Measurements from ENCODE around the gene IRF2. TPM values are rescaled to one million over a fixed set of nuclear protein-coding genes. Genes with fewer than 3 reads are reported as not detected.

The IRF2 gene
- 6.6 and 9.2 TPM in 2 replicates for total RNA-seq (2014; rRNA removed; shearing (Covaris generic))

DNA sequence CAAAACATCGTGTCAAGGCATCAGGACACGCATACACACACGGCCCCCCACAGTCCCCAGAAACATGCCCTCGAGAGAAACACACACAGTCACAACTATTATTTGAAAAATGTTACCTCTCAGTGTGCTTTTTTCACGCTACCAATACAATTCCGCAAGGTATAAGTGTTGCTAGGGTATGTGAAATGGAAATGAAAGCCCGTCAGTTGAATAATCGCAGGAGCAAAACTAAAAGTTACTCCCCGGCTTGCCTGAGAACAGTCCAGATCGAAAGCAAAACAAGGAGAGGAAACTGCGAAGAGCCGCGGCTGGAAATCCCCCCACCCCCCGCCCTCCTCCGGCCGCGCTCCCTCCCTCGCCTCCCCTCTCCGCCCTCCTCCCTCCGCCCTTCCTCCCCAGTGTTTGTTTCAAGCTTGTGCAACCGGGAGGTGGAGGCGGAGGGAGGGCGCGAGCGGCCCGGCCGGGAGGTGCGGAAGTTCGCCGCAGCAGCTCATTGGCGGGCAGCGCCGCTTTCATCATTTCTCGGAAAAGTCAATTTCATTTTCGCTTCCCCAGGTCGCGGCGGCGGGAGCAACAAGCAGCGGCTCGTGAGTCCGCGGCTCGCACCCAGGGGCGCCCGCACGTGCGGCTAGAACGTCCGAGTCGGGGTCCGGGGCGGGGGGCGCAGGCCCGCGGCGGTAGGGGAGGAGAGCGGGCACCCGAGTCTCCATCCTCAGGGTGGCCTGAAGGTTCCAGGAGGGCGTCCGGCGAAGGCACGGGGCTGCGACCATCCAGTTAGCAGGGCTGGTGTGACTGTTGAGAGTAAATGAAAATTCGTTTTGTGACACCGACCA is at the start of gene IRF2:
Gene IRF2, minus strand, starts transcription at position 288 of the 833 bp plus-strand sequence. CDS start 45,486 bp downstream, outside the sequence.
- DNase-seq (ENCODE audit: low spot score), result peak; percentile 80

DNA sequence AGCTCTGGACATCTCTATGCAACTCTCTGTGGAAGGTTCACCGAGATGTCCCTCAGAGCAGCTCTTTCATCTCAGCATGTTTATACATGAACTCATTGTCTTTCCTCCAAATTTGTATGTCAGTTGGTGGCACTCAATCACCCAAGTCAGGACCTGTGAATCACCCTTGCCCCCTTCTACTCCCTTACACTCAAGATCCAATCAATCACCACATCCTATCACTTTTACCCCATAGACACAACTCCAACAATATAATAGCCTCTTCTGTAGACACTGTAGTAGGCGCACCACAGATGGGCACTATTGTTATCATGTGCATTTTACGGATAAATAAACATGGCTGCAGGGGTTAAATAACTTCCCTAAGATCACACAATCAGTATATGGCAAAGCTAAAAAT is 41.3 kb upstream of the IRF2 start:
- no peak for DNase-seq (ENCODE audit: low spot score)

GRCh38 chr4:184514121-184514988 is 40.0 kb upstream of the IRF2 start:
- DNase-seq (ENCODE audit: low spot score), result no peak

DNA sequence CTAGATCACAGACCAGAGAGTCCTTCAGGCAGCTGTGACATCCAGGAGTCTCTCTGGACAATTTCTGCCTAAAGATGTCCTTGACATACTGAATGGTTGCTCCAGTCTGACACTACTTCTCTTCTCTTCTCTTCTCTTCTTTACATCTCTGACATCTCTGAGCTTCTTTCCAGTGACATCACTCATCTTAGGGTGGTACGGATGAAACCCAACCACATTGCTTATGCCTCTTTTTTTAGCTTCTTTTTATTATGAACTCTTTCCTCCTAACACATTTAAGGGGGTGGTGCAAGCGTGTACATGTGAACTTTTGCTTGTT is 39.4 kb upstream of the IRF2 start:
- no peak for DNase-seq (ENCODE audit: low spot score)

GRCh38 chr4:184511156-184511555 is 36.8 kb upstream of the IRF2 start:
- no peak for DNase-seq (ENCODE audit: low spot score)

DNA sequence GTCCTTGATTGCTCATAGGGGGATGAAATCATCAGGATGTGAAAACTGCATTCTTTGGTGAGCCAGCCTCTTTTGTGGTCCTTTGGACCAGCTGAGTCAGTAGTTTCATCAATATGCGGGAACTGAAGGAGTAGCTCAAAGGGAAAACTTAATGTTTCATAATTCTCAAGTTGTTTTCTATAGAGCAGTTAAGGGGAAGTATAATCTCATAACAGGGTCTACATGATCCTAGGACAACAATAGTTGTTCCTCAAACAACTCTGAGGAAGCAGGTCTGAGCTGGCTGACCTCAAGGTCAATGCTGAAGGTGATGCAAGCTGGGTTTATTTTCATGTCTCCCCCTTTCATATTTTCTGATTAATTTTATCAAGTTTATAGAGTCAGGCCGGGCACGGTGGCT is 36.1 kb upstream of the IRF2 start:
- no peak for DNase-seq (ENCODE audit: low spot score)

DNA sequence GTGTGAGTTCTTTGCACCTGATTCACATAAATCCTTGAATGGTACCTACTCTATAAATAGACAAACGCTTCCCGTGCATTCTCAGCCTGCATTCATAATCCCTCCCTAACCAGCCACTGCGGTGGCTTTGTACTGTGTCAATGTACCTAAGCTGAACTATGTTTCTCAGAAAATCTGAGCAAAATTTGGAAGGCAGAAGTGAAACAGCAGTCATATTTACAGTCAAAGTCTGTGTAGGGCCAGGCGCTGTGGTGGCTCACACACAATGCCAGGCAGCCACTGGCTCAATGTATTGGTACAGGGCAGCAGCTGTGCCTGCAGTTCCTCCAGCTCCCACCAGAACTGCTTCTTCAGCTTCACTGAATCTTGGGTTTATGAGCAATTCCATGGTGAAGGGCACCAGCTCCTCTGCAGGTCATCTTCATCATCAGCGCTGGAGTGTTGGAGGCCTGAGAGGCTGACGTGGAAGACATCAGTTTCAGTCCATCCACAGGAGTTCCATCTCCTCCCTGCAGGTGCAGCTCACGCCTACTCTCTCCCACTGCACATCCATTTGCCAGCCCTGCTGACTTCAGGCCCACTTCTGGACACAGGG is 32.3 kb upstream of the IRF2 start:
- DNase-seq (ENCODE audit: low spot score), result peak; percentile 5

- DNase-seq (ENCODE audit: low spot score), result no peak
Observed at GRCh38 chr4:184504385-184504784, 30.0 kb upstream of the IRF2 start.

DNA sequence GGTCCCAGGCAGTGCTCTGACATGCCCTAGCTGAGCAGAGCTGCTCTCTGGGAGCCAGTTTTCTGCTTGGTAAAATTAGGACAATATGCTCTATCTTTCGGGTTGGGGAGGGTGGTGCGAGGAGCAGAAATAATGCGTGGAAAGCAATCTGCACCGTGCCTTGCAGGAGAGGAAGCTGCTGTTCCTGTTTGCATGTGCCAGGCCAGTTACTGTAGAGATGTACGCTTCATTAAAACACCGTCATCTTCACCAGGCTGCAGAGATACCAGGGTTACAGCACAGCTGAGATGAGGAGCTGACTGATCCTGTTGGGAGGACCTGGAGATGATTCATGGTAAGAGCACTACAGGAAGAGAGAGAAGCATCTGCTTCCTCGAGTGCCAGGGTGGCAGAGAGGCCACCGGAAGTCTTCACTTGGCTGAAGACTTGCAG is 29.5 kb upstream of the IRF2 start:
- no peak for DNase-seq (ENCODE audit: low spot score)

DNA sequence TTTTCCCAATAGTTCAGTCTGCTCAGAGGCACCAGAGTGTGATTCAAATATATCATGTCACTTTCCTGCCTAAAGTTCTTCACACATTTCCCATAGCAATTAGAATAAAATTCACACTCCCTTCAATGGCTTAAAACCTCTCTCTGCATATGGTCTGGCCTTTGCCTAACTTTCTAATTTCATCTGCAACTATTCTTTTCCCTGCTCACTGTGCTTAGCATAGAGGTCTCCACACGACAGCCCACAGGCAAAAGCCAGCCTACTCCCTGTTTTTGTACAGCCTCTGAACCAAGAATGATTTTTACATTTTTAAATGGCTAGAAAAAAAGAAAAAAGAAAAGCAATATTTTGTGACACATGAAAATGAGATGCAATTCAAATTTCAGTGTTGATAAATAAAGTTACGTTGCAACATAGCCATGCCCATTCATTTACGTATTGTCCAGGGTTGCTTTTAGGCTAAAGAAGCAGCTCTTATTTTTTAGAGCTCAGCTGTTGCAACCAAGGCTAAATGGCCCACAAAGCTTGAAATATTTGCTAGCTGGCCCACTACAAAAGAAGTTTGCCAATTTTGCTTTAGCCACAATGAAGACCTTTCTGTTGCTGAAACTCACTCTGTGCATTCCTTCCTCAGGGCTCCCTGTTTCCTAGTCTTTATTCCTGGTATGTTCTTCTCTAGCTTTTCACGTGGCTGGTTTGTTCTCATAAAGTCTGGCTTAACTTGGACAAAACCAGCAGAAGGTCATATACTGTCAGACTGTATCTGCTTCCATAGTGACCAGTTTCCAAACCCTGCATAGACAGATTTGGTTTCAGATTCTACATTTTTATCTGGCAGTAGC is 26.6 kb upstream of the IRF2 start:
- no peak for DNase-seq (ENCODE audit: low spot score)

DNA sequence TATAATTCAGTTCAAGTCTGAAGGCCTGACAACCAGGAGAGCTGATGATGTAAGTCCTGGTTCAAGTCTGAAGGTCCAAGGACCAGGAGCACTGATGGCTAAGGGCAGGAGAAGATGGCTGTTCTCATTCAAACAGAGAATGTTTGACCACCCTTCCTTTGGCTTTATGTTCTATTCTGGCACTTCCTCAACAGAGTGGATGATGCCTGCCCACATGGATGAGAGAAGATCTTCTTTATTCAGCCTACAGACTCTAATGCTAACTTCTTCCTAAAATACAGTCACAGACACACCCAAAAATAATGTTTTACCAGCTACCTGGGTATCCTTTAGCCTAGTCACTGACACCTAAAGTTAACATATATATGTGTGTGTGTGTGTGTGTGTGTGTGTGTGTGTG is 25.6 kb upstream of the IRF2 start:
- DNase-seq (ENCODE audit: low spot score), result no peak

DNA sequence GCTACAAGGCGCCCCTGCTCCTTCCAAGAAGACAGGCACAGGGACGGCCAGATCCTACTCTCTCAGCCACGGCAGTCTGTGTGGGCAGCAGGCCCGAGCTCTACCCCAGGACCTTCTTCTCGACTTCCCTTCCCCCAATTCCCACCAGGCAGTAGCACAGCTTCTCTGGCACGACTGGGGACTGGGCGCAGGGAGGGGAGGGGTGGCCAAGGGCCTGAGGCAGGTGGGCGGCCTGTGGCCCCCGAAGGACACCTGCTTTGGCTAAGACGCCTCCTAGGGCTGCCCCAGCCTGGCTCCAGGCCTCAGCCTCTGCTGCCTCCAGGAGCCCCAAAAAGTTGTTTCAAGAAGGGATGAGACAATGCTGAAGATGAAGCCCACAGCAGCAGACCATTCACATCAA is 24.2 kb upstream of the IRF2 start:
- DNase-seq (ENCODE audit: low spot score), result no peak

DNA sequence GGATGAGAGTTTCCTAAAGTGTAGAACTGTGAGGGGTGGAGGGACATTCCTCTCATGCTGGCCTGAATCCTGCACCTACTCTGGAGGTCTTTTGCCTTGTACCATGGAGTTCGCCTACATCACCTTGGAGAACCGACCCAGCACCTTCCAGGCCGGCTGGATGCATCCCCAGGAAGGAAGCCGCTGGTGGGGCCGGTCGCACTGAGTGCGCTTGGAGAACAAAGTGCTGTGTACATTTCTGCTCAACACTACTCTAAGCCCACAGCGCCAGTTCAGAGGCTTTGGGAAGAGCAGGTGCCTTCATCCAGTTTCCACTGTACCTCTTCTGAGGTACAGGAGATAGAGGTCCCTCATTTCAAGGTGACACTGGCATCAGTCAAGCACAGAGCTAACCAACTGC is 15.4 kb upstream of the IRF2 start:
- DNase-seq (ENCODE audit: low spot score), result no peak

DNA sequence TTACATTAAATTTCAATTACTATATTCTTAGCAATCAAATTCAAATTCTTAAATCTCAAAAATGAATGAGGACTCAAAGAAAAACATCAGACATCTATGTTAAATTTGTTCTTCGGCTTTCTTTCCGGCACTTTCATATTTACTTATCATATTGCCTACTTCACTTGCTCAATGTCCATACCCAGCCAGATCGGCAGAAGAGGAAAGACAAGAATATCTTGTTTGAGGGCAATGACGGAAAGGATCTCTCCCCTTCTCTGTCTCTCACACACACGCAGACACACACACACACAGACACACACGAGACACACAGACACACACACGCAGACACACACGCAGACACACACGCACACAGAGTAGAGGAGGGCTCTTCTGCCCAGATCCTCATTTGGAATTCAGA is 13.2 kb upstream of the IRF2 start:
- DNase-seq (ENCODE audit: low spot score), result no peak

GRCh38 chr4:184485279-184485678 is 10.9 kb upstream of the IRF2 start:
- no peak for DNase-seq (ENCODE audit: low spot score)

- no peak for DNase-seq (ENCODE audit: low spot score)
Observed at GRCh38 chr4:184481544-184481943, 7.2 kb upstream of the IRF2 start.

GRCh38 chr4:184479516-184479950 is 5.2 kb upstream of the IRF2 start:
- DNase-seq (ENCODE audit: low spot score), result no peak

GRCh38 chr4:184477201-184477999 is 3.0 kb upstream of the IRF2 start:
- DNase-seq (ENCODE audit: low spot score), result no peak

DNA sequence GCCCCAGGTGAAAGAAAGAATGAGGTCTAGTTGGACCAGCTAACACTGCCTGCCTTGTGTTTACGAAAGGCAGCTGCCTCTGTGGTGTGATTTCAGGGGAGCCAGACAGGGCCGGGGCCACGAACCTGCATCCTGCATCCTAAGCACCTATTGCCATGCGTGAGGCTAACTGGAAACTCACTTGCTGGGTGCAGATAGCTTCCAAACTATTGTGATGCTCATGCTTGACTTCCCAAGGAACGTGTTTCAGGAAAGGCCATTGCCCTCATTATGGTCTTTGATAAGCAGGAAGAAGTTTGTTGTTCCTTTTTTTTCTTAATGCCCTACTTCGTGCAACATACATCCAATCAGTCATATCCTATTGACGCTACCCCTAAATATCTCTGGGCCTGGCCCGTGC is 2.3 kb upstream of the IRF2 start:
- DNase-seq (ENCODE audit: low spot score), result no peak

DNA sequence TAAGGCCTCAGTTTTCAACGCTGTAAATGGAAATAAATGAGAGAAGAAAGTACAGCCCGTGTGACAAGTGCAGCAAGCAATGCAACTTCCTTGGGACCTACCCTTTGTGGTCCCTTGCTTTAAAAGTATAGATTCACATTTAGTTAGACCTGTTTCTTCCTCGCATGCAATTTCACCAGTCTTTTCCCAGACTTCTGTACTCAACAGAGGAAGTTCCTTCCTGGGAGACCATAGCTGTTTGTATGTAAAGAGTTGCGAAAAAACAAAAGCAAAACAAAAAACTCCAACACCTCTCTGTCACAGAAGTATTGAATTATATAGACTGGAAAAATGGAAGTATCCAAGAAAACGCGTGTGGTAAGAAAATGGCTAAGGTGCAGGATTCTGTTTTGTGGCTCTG is 1.1 kb upstream of the IRF2 start:
- DNase-seq (ENCODE audit: low spot score), result no peak

DNA sequence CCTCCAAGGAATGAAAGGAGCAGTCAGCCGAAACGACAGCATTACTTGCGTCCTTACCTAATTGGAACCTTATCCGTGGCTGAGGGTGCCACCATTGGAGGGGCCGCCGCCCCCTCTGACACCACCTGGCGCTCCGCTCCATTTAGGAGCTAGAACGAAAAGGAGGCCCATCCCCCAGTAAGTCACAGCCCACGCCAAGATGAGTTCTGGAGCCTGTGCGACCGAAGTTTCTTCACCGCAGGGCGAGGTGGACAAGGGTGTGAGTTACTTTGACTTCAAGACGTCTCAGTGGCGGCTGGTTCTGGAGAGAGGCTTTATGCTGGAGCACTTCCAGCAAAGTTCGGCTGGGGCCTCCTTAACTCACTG is 729 bp upstream of the IRF2 start:
- DNase-seq (ENCODE audit: low spot score), result peak; percentile 36

All from HT-29 (cell line).